Endothelial cell of umbilical vein (primary cell): ENCODE measurements around the gene CCL14. TPM values are rescaled to one million over a fixed set of nuclear protein-coding genes. Genes with fewer than 3 reads are reported as not detected.

Source experiments
- BruUV-seq: library from RNA; stranded (reverse); fragments of 400-500 nt; replicated peaks from 2 replicates; lab custom pipeline; 2021; lab: Mats Ljungman, UMichigan
- CTCF ChIA-PET: fragments of 300-600, 350-600 bp; sonication (Branson Sonifier 250); formaldehyde crosslinking; loops from one replicate; lab custom pipeline; 2021; ENCODE audit warnings: antibody characterized with exemption, inconsistent platforms; lab: Charles Lee
- POLR2A ChIA-PET: fragments of 300-600, 350-600 bp; sonication (Branson Sonifier 250); formaldehyde crosslinking; loops from one replicate; lab custom pipeline; 2021; ENCODE audit warnings: antibody characterized with exemption, inconsistent platforms; lab: Charles Lee
- DNase-seq: peaks from one replicate; pipeline ENCODE4 v3.0.0-alpha.2; 2011; ENCODE audit warnings: low read depth, low spot score
- FAIRE-seq: peaks from 2 replicates; lab custom pipeline; 2011; peaks lifted over from hg19 to GRCh38; lab: Jason Lieb, UNC
- H2AFZ ChIP-seq: 2 replicates; pipeline ENCODE4 v1.6.0; 2012; ENCODE audit warnings: low read depth, low read length, control low read depth, inconsistent platforms
- H3K27ac ChIP-seq: 2 replicates; pipeline ENCODE4 v1.5.1; 2011; ENCODE audit warnings: low read depth, mild to moderate bottlenecking, control low read depth, low read length, moderate library complexity; ENCODE audit not compliant: insufficient read depth
- H3K27me3 ChIP-seq, 2 experiments: 2 replicates each; pipeline versions ENCODE4 v1.6.0 to v1.6.1; 2011; ENCODE audit warnings: low read length in 2 of 2, mixed read lengths in 1 of 2; ENCODE audit not compliant: control insufficient read depth in 2 of 2, insufficient read depth in 2 of 2
- H3K36me3 ChIP-seq, 2 experiments: 2 replicates in 1 of 2; 3 replicates in 1 of 2; pipeline ENCODE4 v1.5.1; 2011; ENCODE audit warnings: low read length in 2 of 2, mild to moderate bottlenecking in 1 of 2, moderate library complexity in 1 of 2; ENCODE audit not compliant: control insufficient read depth in 2 of 2, insufficient read depth in 2 of 2; ENCODE audit errors: extremely low read depth in 1 of 2
- H3K4me1 ChIP-seq: 3 replicates; pipeline ENCODE4 v1.5.1; 2011; ENCODE audit warnings: mild to moderate bottlenecking, low read length; ENCODE audit not compliant: control insufficient read depth, insufficient read depth; ENCODE audit errors: extremely low read depth
- H3K4me2 ChIP-seq: 2 replicates; pipeline ENCODE4 v1.6.1; 2011; ENCODE audit warnings: low read length, control low read depth, mixed read lengths; ENCODE audit not compliant: insufficient read depth
- H3K4me3 ChIP-seq, 3 experiments: fragments of 200-600 bp in 1 of 3; sonication (generic), shearing (Covaris generic) in 1 of 3; replicated peaks in 1 of 3; 2 replicates each; pipeline ENCODE4 v1.5.1; 2011 to 2016; ENCODE audit warnings: control low read depth in 3 of 3, low read length in 3 of 3, mild to moderate bottlenecking in 2 of 3, inconsistent platforms in 1 of 3, low read depth in 1 of 3, moderate library complexity in 1 of 3; ENCODE audit not compliant: insufficient read depth in 1 of 3
- H3K79me2 ChIP-seq: 2 replicates; pipeline ENCODE4 v1.6.0; 2012; ENCODE audit warnings: low read length, inconsistent platforms; ENCODE audit not compliant: control insufficient read depth, insufficient read depth
- H3K9ac ChIP-seq: replicated peaks from 2 replicates; pipeline ENCODE3; 2011; ENCODE audit warnings: low read length, control low read depth; ENCODE audit not compliant: insufficient read depth; ENCODE audit errors: extremely low read depth
- H3K9me1 ChIP-seq: replicated peaks from 3 replicates; pipeline ENCODE4 v1.6.0; 2011; ENCODE audit warnings: mild to moderate bottlenecking, low read length; ENCODE audit not compliant: control insufficient read depth, insufficient read depth; ENCODE audit errors: extremely low read depth
- H3K9me3 ChIP-seq: replicated peaks from 2 replicates; pipeline ENCODE4 v1.5.1; 2012; ENCODE audit warnings: low read length, inconsistent platforms; ENCODE audit not compliant: control insufficient read depth, insufficient read depth
- H4K20me1 ChIP-seq: replicated peaks from 2 replicates; pipeline ENCODE3; 2011; ENCODE audit warnings: mild to moderate bottlenecking, low read length; ENCODE audit not compliant: control insufficient read depth, insufficient read depth; ENCODE audit errors: extremely low read depth
- CTCF ChIP-seq, 2 donors: IDR thresholded peaks; 1 replicate in 1 of 2; 2 replicates in 1 of 2; pipeline ENCODE4 v1.5.1; 2011; ENCODE audit warnings: low read length in 2 of 2, mild to moderate bottlenecking in 2 of 2, moderate library complexity in 2 of 2, control low read depth in 1 of 2, inconsistent platforms in 1 of 2, low read depth in 1 of 2; ENCODE audit not compliant: insufficient read depth in 1 of 2; ENCODE audit errors: extremely low read depth in 1 of 2
- EZH2 ChIP-seq: IDR thresholded peaks from 2 replicates; pipeline ENCODE4 v1.6.1; 2012; ENCODE audit warnings: borderline replicate concordance, low read depth, mild to moderate bottlenecking, moderate library complexity, low read length, inconsistent platforms; ENCODE audit not compliant: severe bottlenecking
- FOS ChIP-seq: IDR thresholded peaks from 2 replicates; pipeline ENCODE4 v1.6.1; 2011; ENCODE audit warnings: mild to moderate bottlenecking, low read length, moderate library complexity, borderline replicate concordance; ENCODE audit not compliant: insufficient read depth
- GATA2 ChIP-seq: IDR thresholded peaks from 2 replicates; pipeline ENCODE4 v1.7.0; 2011; ENCODE audit warnings: low read depth, mild to moderate bottlenecking, moderate library complexity, mixed read lengths, low read length; ENCODE audit not compliant: insufficient read length, insufficient read depth
- JUN ChIP-seq: IDR thresholded peaks from 2 replicates; pipeline ENCODE4 v1.6.1; 2011; ENCODE audit warnings: borderline replicate concordance, low read depth; ENCODE audit not compliant: insufficient read length, insufficient read depth
- MYC ChIP-seq: IDR thresholded peaks from one replicate; pipeline ENCODE4 v1.6.1; 2011; ENCODE audit warnings: mild to moderate bottlenecking, low read depth, low read length
- POLR2A ChIP-seq: IDR thresholded peaks from 2 replicates; pipeline ENCODE4 v1.6.1; 2012; ENCODE audit warnings: low read depth, mild to moderate bottlenecking, control low read depth, low read length
- POLR2AphosphoS5 ChIP-seq: IDR thresholded peaks from 2 replicates; pipeline ENCODE4 v1.6.1; 2012; ENCODE audit warnings: low read depth, mild to moderate bottlenecking, control low read depth, low read length, moderate library complexity; ENCODE audit not compliant: insufficient read depth
- dilution Hi-C: fragments of 300-500 bp; cut with MboI; formaldehyde crosslinking; loops from one replicate; pipeline ENCODE4 v1.15.0; 2019; ENCODE audit warnings: low sequenced_read_pairs; ENCODE audit not compliant: extremely low pct_ligation_motif_present
- intact Hi-C: fragments of 100-400 bp; cut with micrococcal nuclease; formaldehyde crosslinking; loops from one replicate; pipeline ENCODE4 v1.10.0; 2022
- polyA plus RNA-seq, 4 experiments: library from polyadenylated mRNA; depleted of rRNA in 3 of 4; stranded (reverse) in 3 of 4; unstranded in 1 of 4; fragments of >200 nt; gene quantifications; 2 replicates each; pipeline versions ENCODE4 v1.2.1 to v1.2.3, GENCODE V29; 2011 to 2012; ENCODE audit warnings: missing spikeins in 1 of 4
- total RNA-seq: library from RNA; stranded (reverse); gene quantifications from 2 replicates; pipeline ENCODE4 v1.2.3, GENCODE V29; 2021
- TF ChIP-seq, protein P1 (sequence below): IDR thresholded peaks from 2 replicates; pipeline ENCODE4 v1.6.1; 2011; ENCODE audit not compliant: insufficient read depth, insufficient read length

Gene CCL14
- total and polyA plus RNA-seq, 2 donors (not counting 3 experiments of a cell fraction or from before 2014, with no cell fraction given) = 21.3 to 25.8 TPM

GRCh38 chr17:36000732-36001109 lies 14.2 kb upstream of the CCL14 start:
- no peaks in the 10 kb centered on the region for H3K9me3 ChIP-seq
- no peaks in the 10 kb centered on the region for H4K20me1 ChIP-seq
- no peaks in the 10 kb centered on the region for H3K79me2 ChIP-seq
- no peaks in the 10 kb centered on the region for H3K36me3 ChIP-seq
- no peaks in the 10 kb centered on the region for H3K9me1 ChIP-seq
- no peak overlapping the region for H3K27ac ChIP-seq
- no peak overlapping the region for H2AFZ ChIP-seq
- H3K4me2 ChIP-seq = no peak overlapping the region
- DNase-seq (no peak), FAIRE-seq (no peak)
- no peak overlapping the region for H3K4me3 ChIP-seq
- intact Hi-C loops (loop anchor here (1.0 kb wide), 1 partner anchor 10 kb away; no protein-coding TSS in a partner anchor), dilution Hi-C loops (no loop called here)
- peaks cover 0 to 2% of the 10 kb centered on the region in 2 experiments for H3K27me3 ChIP-seq
- BruUV-seq = no TSS peak
- TF ChIP-seq POLR2A (no peak), GATA2 (no peak), POLR2AphosphoS5 (no peak), FOS (no peak), CTCF (IDR thresholded peaks at IDR 0.05; ENCODE audit: extremely low read depth in 1 of 2, insufficient read depth in 1 of 2, low read depth in 1 of 2, low read length in 2 of 2) (no peak), EZH2 (no peak), MYC (no peak), JUN (no peak)
- TF ChIP-seq, protein P1, sequence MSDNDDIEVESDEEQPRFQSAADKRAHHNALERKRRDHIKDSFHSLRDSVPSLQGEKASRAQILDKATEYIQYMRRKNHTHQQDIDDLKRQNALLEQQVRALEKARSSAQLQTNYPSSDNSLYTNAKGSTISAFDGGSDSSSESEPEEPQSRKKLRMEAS = no peak
- CTCF ChIA-PET = interaction anchor here (0.8 to 1.9 kb wide), 4 partner anchors 23 to 72 kb away, joined by 3 to 10 read pairs (median 7); no protein-coding TSS in a partner anchor
- POLR2A ChIA-PET = no interaction called here
- no peak overlapping the region for H3K9ac ChIP-seq
- no peaks in the 10 kb centered on the region for H3K4me1 ChIP-seq
